Heart right ventricle (tissue), 16 donors: ENCODE data around the gene CD1C. TPM values are rescaled to one million over a fixed set of nuclear protein-coding genes. Genes with fewer than 3 reads are reported as not detected.
"Not testable (repeated sequence)": the region's sequence is repeated elsewhere in the genome, so short reads cannot be mapped to it uniquely, and the experiment has no call there.

ENCODE experiments used
- ATAC-seq, 8 donors: fragments of 200-7000 bp; cut with Tn5 transposase; one replicate each; pipeline ENCODE4 v1.9.1; 2020; ENCODE audit warnings: mild to moderate bottlenecking in 8 of 8, moderate library complexity in 8 of 8, moderate number of reproducible peaks in 1 of 8
- DNase-seq, 2 donors: peaks; one replicate each; pipeline ENCODE4 v3.0.0-alpha.2; 2020
- H3K27ac ChIP-seq, 10 donors: fragments of 200-600 bp; sonication (generic) in 2 of 10; one replicate each; pipeline versions ENCODE4 v1.5.0 to v1.8.0; 2020 to 2022; ENCODE audit warnings: mild to moderate bottlenecking in 3 of 10
- H3K27me3 ChIP-seq, 7 donors: fragments of 200-600 bp; one replicate each; pipeline ENCODE4 v1.8.0; 2021 to 2022; ENCODE audit warnings: mild to moderate bottlenecking in 2 of 7
- H3K36me3 ChIP-seq, 9 donors: fragments of 200-600 bp; sonication (generic) in 1 of 9; one replicate each; pipeline versions ENCODE4 v1.5.0 to v1.8.0; 2020 to 2022; ENCODE audit warnings: mild to moderate bottlenecking in 2 of 9
- H3K4me1 ChIP-seq, 9 donors: fragments of 200-600 bp; sonication (generic) in 1 of 9; one replicate each; pipeline versions ENCODE4 v1.5.0 to v1.8.0; 2020 to 2022; ENCODE audit warnings: mild to moderate bottlenecking in 4 of 9
- H3K4me3 ChIP-seq, 10 donors: fragments of 200-600 bp; sonication (generic) in 2 of 10; one replicate each; pipeline versions ENCODE4 v1.5.0 to v1.8.0; 2020 to 2022; ENCODE audit warnings: mild to moderate bottlenecking in 7 of 10, moderate library complexity in 2 of 10
- H3K9me3 ChIP-seq, 11 donors: fragments of 200-600 bp in 10 of 11; sonication (generic) in 2 of 11; one replicate each; pipeline versions ENCODE4 v1.5.0 to v1.8.0; 2013 to 2022; ENCODE audit warnings: mild to moderate bottlenecking in 2 of 11, control low read depth in 1 of 11, moderate library complexity in 1 of 11
- CTCF ChIP-seq, 9 donors: fragments of 200-600 bp; sonication (generic) in 2 of 9; IDR thresholded peaks; one replicate each; pipeline versions ENCODE4 v1.5.0 to v1.8.0; 2021 to 2022; ENCODE audit warnings: antibody characterized with exemption in 9 of 9, mild to moderate bottlenecking in 5 of 9, moderate library complexity in 1 of 9
- WGBS, 2 donors: extraction: QIAGEN DNeasy Blood & Tissue Kit; methylation state at CpG; one replicate each; pipeline ENCODE4 v1.1.7; 2013; ENCODE audit warnings: inconsistent platforms in 1 of 2; 5-methylcytosine and 5-hydroxymethylcytosine counted together
- intact Hi-C, 10 donors: fragments of 100-400 bp; cut with DNase I; formaldehyde crosslinking; loops; one replicate each; pipeline versions ENCODE4 v1.11.1 to v1.14.2; 2022
- polyA plus RNA-seq, 2 donors: library from polyadenylated mRNA; stranded (reverse); fragments of 200-250 nt; gene quantifications; one replicate each; pipeline ENCODE4 v1.2.3, GENCODE V29; 2013
- total RNA-seq, 10 donors: library from RNA; stranded (reverse); fragmentation: NEBNext Ultra II Directional in 3 of 10; extraction: Animal tissue kit (Norgen Biotek cat#: 25700) in 3 of 10; gene quantifications; one replicate each; pipeline versions ENCODE4 v1.2.1 to v1.2.4, GENCODE V29; 2021 to 2023
- donor health status: Arrhythmogenic right ventricular cardiomyopathy.
- donor health status: ischemic (EF 13 %, LVEDD 7.1; RV severe dilation, severe dysfunction).
- donor health status: healthy with polysubstance abuse.
- donor health status: DM: no; HTN: yes; CAD: no.
- donor health status: DM: no; HTN: no; CAD: no.
- donor health status: ischemic (EF 25% LVEDD 6.9; RV normal size, moderate dysfunction).
- donor health status: ischemic (EF 25% LVEDD 5.7; RV mildly dilated, moderate dysfunction).
- donor health status: healthy.
- donor health status: DM: yes; HTN: yes; CAD: no.
- donor health status: Ischemic cardiomyopathy.
- donor health status: ischemic (EF 35%, LVEDD 5.7; RV mildly dilated, moderate dysfunction).
- donor health status: nonischemic (EF 11% LVEDD 7.7; RV severe dilation, severe dysfunction).
- donor health status: DM: yes; HTN: yes; CAD: no.
- donor health status: PGD.
- donor health status: ischemic (EF 29% LVEDD 5.4; RV normal size, mild dysfunction).
- donor health status: nonischemic (EF 23%, LVEDD 6.1; RV moderate dilation, normal function).

Gene CD1C
- total and polyA plus RNA-seq, 12 donors = 0.26 to 1.2 (median 0.55) TPM; not detected in 4

GRCh38 chr1:158249646-158250045 is 40.1 kb upstream of the CD1C start:
- Histone ChIP-seq H3K4me1 (peaks cover 0 to 30% (median 5%) of the 10 kb centered on the region in 9 donors), H3K9me3 (no peaks in the 10 kb centered on the region), H3K27ac (no peak overlapping the region), H3K4me3 (no peak overlapping the region), H3K27me3 (peaks cover 0 to 24% (median 0%) of the 10 kb centered on the region in 7 donors), H3K36me3 (no peaks in the 10 kb centered on the region)
- 90 to 91% methylated on average over 4 of the region's 4 CpGs for WGBS, 2 donors
- no peak for ATAC-seq
- no peak for DNase-seq
- intact Hi-C loops = no loop called here
- TF ChIP-seq CTCF (IDR thresholded peaks at IDR 0.05) = no peak

GRCh38 chr1:158251163-158251562 is 38.6 kb upstream of the CD1C start:
- 59 to 62% methylated on average over 2 of the region's 2 CpGs for WGBS, 2 donors
- Histone ChIP-seq H3K27ac (no peak overlapping the region), H3K4me1 (peaks cover 0 to 30% (median 5%) of the 10 kb centered on the region in 9 donors), H3K36me3 (no peaks in the 10 kb centered on the region), H3K9me3 (no peaks in the 10 kb centered on the region), H3K27me3 (peaks cover 0 to 28% (median 0%) of the 10 kb centered on the region in 7 donors), H3K4me3 (no peak overlapping the region)
- no peak for TF ChIP-seq CTCF (IDR thresholded peaks at IDR 0.05)
- no peak for ATAC-seq
- DNase-seq = no peak
- intact Hi-C loops = no loop called here

GRCh38 chr1:158255656-158256055 is 34.1 kb upstream of the CD1C start:
- H3K36me3 ChIP-seq = no peaks in the 10 kb centered on the region
- no peak overlapping the region for H3K4me3 ChIP-seq
- TF ChIP-seq CTCF (IDR thresholded peaks at IDR 0.05) = no peak
- H3K4me1 ChIP-seq = peaks cover 0 to 5% (median 0%) of the 10 kb centered on the region in 9 donors
- intact Hi-C loops = no loop called here
- peaks cover 0 to 44% (median 0%) of the 10 kb centered on the region in 7 donors for H3K27me3 ChIP-seq
- no peak overlapping the region for H3K27ac ChIP-seq
- no peak for DNase-seq
- no peak for ATAC-seq
- H3K9me3 ChIP-seq = no peaks in the 10 kb centered on the region

- H3K4me3 ChIP-seq, ATAC-seq, H3K36me3 ChIP-seq, DNase-seq, H3K9me3 ChIP-seq, intact Hi-C loops, H3K27ac ChIP-seq, H3K4me1 ChIP-seq: not testable (repeated sequence)
- 83 to 89% methylated on average over 9 of the region's 9 CpGs for WGBS, 2 donors
- peaks cover 0 to 54% (median 0%) of the 10 kb centered on the region in 7 donors for H3K27me3 ChIP-seq
Observed at GRCh38 chr1:158256747-158257146, 33.0 kb upstream of the CD1C start.

GRCh38 chr1:158257888-158258287 is 31.8 kb upstream of the CD1C start:
- Histone ChIP-seq H3K4me3 (no peak overlapping the region), H3K9me3 (no peaks in the 10 kb centered on the region), H3K4me1 (no peaks in the 10 kb centered on the region), H3K27ac (no peak overlapping the region), H3K36me3 (no peaks in the 10 kb centered on the region), H3K27me3 (peaks cover 0 to 55% (median 2%) of the 10 kb centered on the region in 7 donors)
- intact Hi-C loops = no loop called here
- no peak for ATAC-seq
- 47 to 69% methylated on average over 2 of the region's 2 CpGs for WGBS, 2 donors
- no peak for TF ChIP-seq CTCF (IDR thresholded peaks at IDR 0.05)
- no peak for DNase-seq
